GM21723 (cell line): ENCODE measurements around the gene RPGRIP1L.

ENCODE experiments used
- ATAC-seq: cut with Tn5 transposase; IDR thresholded peaks from one replicate; pipeline ENCODE4 v1.9.1; 2021; ENCODE audit warnings: mild to moderate bottlenecking, moderate library complexity; ENCODE audit not compliant: unreplicated experiment

RPGRIP1L gene

GRCh38 chr16:53703590-53704444, at the start of gene RPGRIP1L, which contains the start of gene FTO:
RPGRIP1L (minus strand) TSS chr16:53703859; CDS start chr16:53700723, 3,136 bp downstream.
FTO (plus strand) TSS chr16:53704156.
- peak; percentile 99 for ATAC-seq

- ATAC-seq, result no peak
Measured at GRCh38 chr16:53753431-53753830, 49.8 kb upstream of the RPGRIP1L start.

- ATAC-seq, result no peak
Measured at GRCh38 chr16:53752560-53752959, 48.9 kb upstream of the RPGRIP1L start.

GRCh38 chr16:53745753-53746266, 42.2 kb upstream of the RPGRIP1L start:
- no peak for ATAC-seq

- ATAC-seq, result no peak
Measured at GRCh38 chr16:53745086-53745485, 41.4 kb upstream of the RPGRIP1L start.

- no peak for ATAC-seq
Measured at GRCh38 chr16:53744449-53744848, 40.8 kb upstream of the RPGRIP1L start.

GRCh38 chr16:53743149-53743566, 39.5 kb upstream of the RPGRIP1L start:
- ATAC-seq, result peak; percentile 60

- no peak for ATAC-seq
Measured at GRCh38 chr16:53741546-53741945, 37.9 kb upstream of the RPGRIP1L start.

GRCh38 chr16:53740933-53741531, 37.4 kb upstream of the RPGRIP1L start:
- ATAC-seq, result no peak

GRCh38 chr16:53740476-53740875, 36.8 kb upstream of the RPGRIP1L start:
- ATAC-seq, result no peak

- ATAC-seq, result no peak
Measured at GRCh38 chr16:53737552-53737951, 33.9 kb upstream of the RPGRIP1L start.

GRCh38 chr16:53736297-53736696, 32.6 kb upstream of the RPGRIP1L start:
- ATAC-seq, result no peak

- ATAC-seq, result no peak
Measured at GRCh38 chr16:53734908-53735307, 31.2 kb upstream of the RPGRIP1L start.

GRCh38 chr16:53732296-53732929, 28.8 kb upstream of the RPGRIP1L start:
- ATAC-seq, result no peak

- no peak for ATAC-seq
Measured at GRCh38 chr16:53730693-53731092, 27.0 kb upstream of the RPGRIP1L start.

GRCh38 chr16:53726625-53727024, 23.0 kb upstream of the RPGRIP1L start:
- ATAC-seq, result no peak

- no peak for ATAC-seq
Measured at GRCh38 chr16:53721017-53721416, 17.4 kb upstream of the RPGRIP1L start.

GRCh38 chr16:53717577-53717976, 13.9 kb upstream of the RPGRIP1L start:
- ATAC-seq, result no peak

GRCh38 chr16:53715023-53715384, 11.3 kb upstream of the RPGRIP1L start:
- ATAC-seq, result no peak

- ATAC-seq, result no peak
Measured at GRCh38 chr16:53714205-53715022, 10.8 kb upstream of the RPGRIP1L start.
